HepG2 (cell line): Measurements from ENCODE around the gene CLDN5. TPM values are rescaled to one million over a fixed set of nuclear protein-coding genes. Genes with fewer than 3 reads are reported as not detected.

ENCODE experiments used
- AGO1 ChIP-seq: fragments of 200-400 bp; formaldehyde crosslinking; IDR thresholded peaks from 2 replicates; pipeline ENCODE4 v1.6.1; 2017; ENCODE audit warnings: mild to moderate bottlenecking, low read depth, low read length, moderate library complexity; ENCODE audit not compliant: poor library complexity, severe bottlenecking
- HNRNPLL ChIP-seq: fragments of 200-400 bp; formaldehyde crosslinking; IDR thresholded peaks from 2 replicates; pipeline ENCODE4 v1.6.1; 2017; ENCODE audit warnings: mild to moderate bottlenecking, low read depth, low read length; ENCODE audit not compliant: poor library complexity, severe bottlenecking
- RFX3 ChIP-seq: IDR thresholded peaks from 2 replicates; pipeline ENCODE4 v1.6.1; 2016; ENCODE audit warnings: missing biosample characterization, missing genetic modification reagents
- SAFB2 ChIP-seq: sonication (generic); formaldehyde crosslinking; IDR thresholded peaks from 2 replicates; pipeline ENCODE4 v1.5.1; 2020; ENCODE audit warnings: missing genetic modification reagents, low read depth, mild to moderate bottlenecking, borderline replicate concordance
- SCMH1 ChIP-seq: sonication (generic); formaldehyde crosslinking; IDR thresholded peaks from 2 replicates; pipeline ENCODE4 v1.9.0; 2021; ENCODE audit warnings: missing genetic modification reagents, mild to moderate bottlenecking, borderline replicate concordance
- YEATS4 ChIP-seq: sonication (generic); formaldehyde crosslinking; IDR thresholded peaks from 2 replicates; pipeline ENCODE4 v1.4.0; 2020; ENCODE audit warnings: missing genetic modification reagents, borderline replicate concordance
- ZFP82 ChIP-seq: sonication (generic); formaldehyde crosslinking; IDR thresholded peaks from 2 replicates; pipeline ENCODE4 v1.5.1; 2020; ENCODE audit warnings: mild to moderate bottlenecking, missing genetic modification reagents, borderline replicate concordance
- ZKSCAN8 ChIP-seq: IDR thresholded peaks from 2 replicates; pipeline ENCODE4 v1.6.1; 2016; ENCODE audit warnings: borderline replicate concordance, missing genetic modification reagents, missing compliant biosample characterization
- ZNF383 ChIP-seq: sonication (generic); formaldehyde crosslinking; IDR thresholded peaks from 2 replicates; pipeline ENCODE4 v1.4.0; 2020; ENCODE audit warnings: missing genetic modification reagents, mild to moderate bottlenecking, borderline replicate concordance
- ZNF564 ChIP-seq: sonication (generic); formaldehyde crosslinking; IDR thresholded peaks from 2 replicates; pipeline ENCODE4 v1.8.1; 2023; ENCODE audit warnings: mild to moderate bottlenecking, missing genetic modification reagents
- ZNF569 ChIP-seq: sonication (generic); formaldehyde crosslinking; IDR thresholded peaks from 2 replicates; pipeline ENCODE4 v1.5.0; 2020; ENCODE audit warnings: mild to moderate bottlenecking, missing genetic modification reagents, moderate library complexity, borderline replicate concordance
- ZNF678 ChIP-seq: sonication (generic); formaldehyde crosslinking; IDR thresholded peaks from 2 replicates; pipeline ENCODE4 v1.4.0; 2020; ENCODE audit warnings: mild to moderate bottlenecking, missing genetic modification reagents
- ZNF737 ChIP-seq: sonication (generic); formaldehyde crosslinking; IDR thresholded peaks from 2 replicates; pipeline ENCODE4 v1.5.0; 2020; ENCODE audit warnings: missing genetic modification reagents, mild to moderate bottlenecking, borderline replicate concordance
- polyA plus RNA-seq, 8 experiments: library from polyadenylated mRNA; depleted of rRNA in 3 of 8; stranded (reverse) in 7 of 8; unstranded in 1 of 8; fragments of >200 nt; fragmentation: Illumina TruSeq in 4 of 8; extraction: Trizol in 4 of 8; gene quantifications; 2 replicates each; pipeline versions ENCODE4 v1.2.1 to v1.2.3, GENCODE V29; 2011 to 2016; ENCODE audit warnings: low read depth in 4 of 8, missing spikeins in 1 of 8, mixed read lengths in 1 of 8; ENCODE audit not compliant: insufficient read depth in 1 of 8
- total RNA-seq, 5 experiments: library from RNA; depleted of rRNA; stranded (reverse); fragments of >200 nt; fragmentation: Illumina TruSeq; extraction: Trizol; gene quantifications; 2 replicates each; pipeline ENCODE4 v1.2.3, GENCODE V29; 2016; ENCODE audit warnings: low read depth in 1 of 5
- TF ChIP-seq, protein P1 (sequence below): sonication (generic); formaldehyde crosslinking; IDR thresholded peaks from 2 replicates; pipeline ENCODE4; 2020; ENCODE audit warnings: missing genetic modification reagents, mild to moderate bottlenecking, borderline replicate concordance
- TF ChIP-seq, protein P2 (sequence below): sonication (generic); formaldehyde crosslinking; IDR thresholded peaks from 2 replicates; pipeline ENCODE4 v1.9.0; 2021; ENCODE audit warnings: missing genetic modification reagents, borderline replicate concordance
- TF ChIP-seq, protein P3 (sequence below): sonication (generic); formaldehyde crosslinking; conservative IDR thresholded peaks from 2 replicates; pipeline ENCODE4 v1.4.0; 2020; ENCODE audit warnings: missing genetic modification reagents
- TF ChIP-seq, protein P4 (sequence below): IDR thresholded peaks from 2 replicates; pipeline ENCODE4 v1.6.1; 2016; ENCODE audit warnings: low read depth, borderline replicate concordance
- TF ChIP-seq, protein P5 (sequence below): sonication (generic); formaldehyde crosslinking; IDR thresholded peaks from 2 replicates; pipeline ENCODE4 v1.4.0; 2020; ENCODE audit warnings: mild to moderate bottlenecking, missing genetic modification reagents

The CLDN5 gene
- total and polyA plus RNA-seq, 2 of the 13 experiments (the other 11 are each of a cell fraction or from before 2014, with no cell fraction given), result not detected

DNA sequence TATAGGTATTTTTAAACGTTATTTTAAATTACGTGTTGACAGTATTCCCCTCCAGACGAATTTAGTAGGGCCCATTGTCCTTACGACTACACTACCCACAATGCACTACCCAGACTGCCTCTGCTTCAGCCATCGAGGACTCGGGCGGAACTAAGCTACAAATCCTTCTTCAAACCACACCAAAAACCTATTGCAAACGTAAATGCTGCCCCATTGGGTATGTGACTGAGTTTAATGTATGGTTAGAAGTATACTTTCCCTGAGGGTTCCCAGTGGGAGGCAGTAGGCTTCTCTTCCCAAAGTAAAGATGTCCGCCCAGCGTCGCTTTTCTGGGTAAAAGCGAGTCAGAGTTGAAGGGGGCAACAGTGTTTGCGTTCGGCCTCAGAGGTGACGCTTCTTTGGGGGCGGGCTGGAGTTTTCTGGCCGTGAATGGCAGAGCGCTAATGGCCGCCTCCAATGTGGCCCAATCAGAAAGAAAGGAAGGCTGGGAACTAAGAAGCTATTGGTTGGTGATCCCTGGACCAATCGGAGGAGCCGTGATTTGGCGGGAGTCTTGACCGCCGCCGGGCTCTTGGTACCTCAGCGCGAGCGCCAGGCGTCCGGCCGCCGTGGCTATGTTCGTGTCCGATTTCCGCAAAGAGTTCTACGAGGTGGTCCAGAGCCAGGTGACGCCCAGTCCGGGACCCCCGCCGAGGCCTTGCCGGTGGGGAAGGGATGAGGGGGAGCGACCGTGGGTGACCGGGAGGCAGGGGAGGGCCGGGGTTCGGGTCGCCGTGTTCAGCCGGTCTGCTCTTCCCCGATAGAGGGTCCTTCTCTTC lies 44.6 kb downstream of the CLDN5 start, which contains the start of gene CDC45 (continued):
- TF ChIP-seq SAFB2 (CRISPR knock-in tag), result no peak
- TF ChIP-seq YEATS4 (CRISPR knock-in tag), result 0 out of 2 replicates have a peak, but pooled peaks have one; percentile 4
- peak; percentile 31 for TF ChIP-seq HNRNPLL
- TF ChIP-seq RFX3 (CRISPR knock-in tag), result no peak
- TF ChIP-seq ZNF564 (CRISPR knock-in tag), result no peak
- TF ChIP-seq, protein P1, sequence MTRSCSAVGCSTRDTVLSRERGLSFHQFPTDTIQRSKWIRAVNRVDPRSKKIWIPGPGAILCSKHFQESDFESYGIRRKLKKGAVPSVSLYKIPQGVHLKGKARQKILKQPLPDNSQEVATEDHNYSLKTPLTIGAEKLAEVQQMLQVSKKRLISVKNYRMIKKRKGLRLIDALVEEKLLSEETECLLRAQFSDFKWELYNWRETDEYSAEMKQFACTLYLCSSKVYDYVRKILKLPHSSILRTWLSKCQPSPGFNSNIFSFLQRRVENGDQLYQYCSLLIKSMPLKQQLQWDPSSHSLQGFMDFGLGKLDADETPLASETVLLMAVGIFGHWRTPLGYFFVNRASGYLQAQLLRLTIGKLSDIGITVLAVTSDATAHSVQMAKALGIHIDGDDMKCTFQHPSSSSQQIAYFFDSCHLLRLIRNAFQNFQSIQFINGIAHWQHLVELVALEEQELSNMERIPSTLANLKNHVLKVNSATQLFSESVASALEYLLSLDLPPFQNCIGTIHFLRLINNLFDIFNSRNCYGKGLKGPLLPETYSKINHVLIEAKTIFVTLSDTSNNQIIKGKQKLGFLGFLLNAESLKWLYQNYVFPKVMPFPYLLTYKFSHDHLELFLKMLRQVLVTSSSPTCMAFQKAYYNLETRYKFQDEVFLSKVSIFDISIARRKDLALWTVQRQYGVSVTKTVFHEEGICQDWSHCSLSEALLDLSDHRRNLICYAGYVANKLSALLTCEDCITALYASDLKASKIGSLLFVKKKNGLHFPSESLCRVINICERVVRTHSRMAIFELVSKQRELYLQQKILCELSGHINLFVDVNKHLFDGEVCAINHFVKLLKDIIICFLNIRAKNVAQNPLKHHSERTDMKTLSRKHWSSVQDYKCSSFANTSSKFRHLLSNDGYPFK (CRISPR knock-in tag), result peak; percentile 97
- no peak for TF ChIP-seq ZNF737 (CRISPR knock-in tag)
- no peak for TF ChIP-seq AGO1
- TF ChIP-seq, protein P2, sequence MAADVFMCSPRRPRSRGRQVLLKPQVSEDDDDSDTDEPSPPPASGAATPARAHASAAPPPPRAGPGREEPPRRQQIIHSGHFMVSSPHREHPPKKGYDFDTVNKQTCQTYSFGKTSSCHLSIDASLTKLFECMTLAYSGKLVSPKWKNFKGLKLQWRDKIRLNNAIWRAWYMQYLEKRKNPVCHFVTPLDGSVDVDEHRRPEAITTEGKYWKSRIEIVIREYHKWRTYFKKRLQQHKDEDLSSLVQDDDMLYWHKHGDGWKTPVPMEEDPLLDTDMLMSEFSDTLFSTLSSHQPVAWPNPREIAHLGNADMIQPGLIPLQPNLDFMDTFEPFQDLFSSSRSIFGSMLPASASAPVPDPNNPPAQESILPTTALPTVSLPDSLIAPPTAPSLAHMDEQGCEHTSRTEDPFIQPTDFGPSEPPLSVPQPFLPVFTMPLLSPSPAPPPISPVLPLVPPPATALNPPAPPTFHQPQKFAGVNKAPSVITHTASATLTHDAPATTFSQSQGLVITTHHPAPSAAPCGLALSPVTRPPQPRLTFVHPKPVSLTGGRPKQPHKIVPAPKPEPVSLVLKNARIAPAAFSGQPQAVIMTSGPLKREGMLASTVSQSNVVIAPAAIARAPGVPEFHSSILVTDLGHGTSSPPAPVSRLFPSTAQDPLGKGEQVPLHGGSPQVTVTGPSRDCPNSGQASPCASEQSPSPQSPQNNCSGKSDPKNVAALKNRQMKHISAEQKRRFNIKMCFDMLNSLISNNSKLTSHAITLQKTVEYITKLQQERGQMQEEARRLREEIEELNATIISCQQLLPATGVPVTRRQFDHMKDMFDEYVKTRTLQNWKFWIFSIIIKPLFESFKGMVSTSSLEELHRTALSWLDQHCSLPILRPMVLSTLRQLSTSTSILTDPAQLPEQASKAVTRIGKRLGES, result no peak
- no peak; the same call in 1 of the 2 replicates for TF ChIP-seq ZNF678 (CRISPR knock-in tag)
- TF ChIP-seq, protein P3, sequence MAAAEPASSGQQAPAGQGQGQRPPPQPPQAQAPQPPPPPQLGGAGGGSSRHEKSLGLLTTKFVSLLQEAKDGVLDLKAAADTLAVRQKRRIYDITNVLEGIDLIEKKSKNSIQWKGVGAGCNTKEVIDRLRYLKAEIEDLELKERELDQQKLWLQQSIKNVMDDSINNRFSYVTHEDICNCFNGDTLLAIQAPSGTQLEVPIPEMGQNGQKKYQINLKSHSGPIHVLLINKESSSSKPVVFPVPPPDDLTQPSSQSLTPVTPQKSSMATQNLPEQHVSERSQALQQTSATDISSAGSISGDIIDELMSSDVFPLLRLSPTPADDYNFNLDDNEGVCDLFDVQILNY (CRISPR knock-in tag), result peak; percentile 78; the same call in 1 of the 2 replicates
- no peak for TF ChIP-seq ZNF383
- TF ChIP-seq, protein P4, sequence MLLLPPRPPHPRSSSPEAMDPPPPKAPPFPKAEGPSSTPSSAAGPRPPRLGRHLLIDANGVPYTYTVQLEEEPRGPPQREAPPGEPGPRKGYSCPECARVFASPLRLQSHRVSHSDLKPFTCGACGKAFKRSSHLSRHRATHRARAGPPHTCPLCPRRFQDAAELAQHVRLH, result no peak
- TF ChIP-seq, protein P5, sequence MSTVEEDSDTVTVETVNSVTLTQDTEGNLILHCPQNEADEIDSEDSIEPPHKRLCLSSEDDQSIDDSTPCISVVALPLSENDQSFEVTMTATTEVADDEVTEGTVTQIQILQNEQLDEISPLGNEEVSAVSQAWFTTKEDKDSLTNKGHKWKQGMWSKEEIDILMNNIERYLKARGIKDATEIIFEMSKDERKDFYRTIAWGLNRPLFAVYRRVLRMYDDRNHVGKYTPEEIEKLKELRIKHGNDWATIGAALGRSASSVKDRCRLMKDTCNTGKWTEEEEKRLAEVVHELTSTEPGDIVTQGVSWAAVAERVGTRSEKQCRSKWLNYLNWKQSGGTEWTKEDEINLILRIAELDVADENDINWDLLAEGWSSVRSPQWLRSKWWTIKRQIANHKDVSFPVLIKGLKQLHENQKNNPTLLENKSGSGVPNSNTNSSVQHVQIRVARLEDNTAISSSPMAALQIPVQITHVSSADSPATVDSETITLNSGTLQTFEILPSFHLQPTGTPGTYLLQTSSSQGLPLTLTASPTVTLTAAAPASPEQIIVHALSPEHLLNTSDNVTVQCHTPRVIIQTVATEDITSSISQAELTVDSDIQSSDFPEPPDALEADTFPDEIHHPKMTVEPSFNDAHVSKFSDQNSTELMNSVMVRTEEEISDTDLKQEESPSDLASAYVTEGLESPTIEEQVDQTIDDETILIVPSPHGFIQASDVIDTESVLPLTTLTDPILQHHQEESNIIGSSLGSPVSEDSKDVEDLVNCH (CRISPR knock-in tag), result no peak
- TF ChIP-seq ZFP82, result no peak
- TF ChIP-seq ZNF569 (CRISPR knock-in tag), result no peak
- TF ChIP-seq ZKSCAN8, result no peak
- TF ChIP-seq SCMH1 (CRISPR knock-in tag), result no peak
